ENCODE results near the gene EYS. TPM values are rescaled to one million over a fixed set of nuclear protein-coding genes. Genes with fewer than 3 reads are reported as not detected.

The EYS gene
- polyA plus RNA-seq, 1 experiment: not detected

- no peak for DNase-seq (ENCODE audit: low read depth, low spot score)
- TF ChIP-seq CTCF (IDR thresholded peaks at IDR 0.05; ENCODE audit: low read depth, low read length): no peak
- Histone ChIP-seq H3K9me3 (ENCODE audit: control insufficient read depth, insufficient read depth, low read length) (no peaks in the 10 kb centered on the region), H3K4me3 (ENCODE audit: low read depth, low read length) (no peak overlapping the region), H3K27me3 (ENCODE audit: control insufficient read depth, insufficient read depth, low read length) (no peaks in the 10 kb centered on the region), H3K27ac (ENCODE audit: low read depth, low read length) (no peak overlapping the region)
- ChIA-PET POLR2A (no interaction called here), CTCF (no interaction called here)
Measured at GRCh38 chr6:64729522-64729921, 977.5 kb downstream of the EYS start.

GRCh38 chr6:64727075-64727474 lies 980.0 kb downstream of the EYS start:
- Histone ChIP-seq H3K27ac (ENCODE audit: low read depth, low read length) (no peak overlapping the region), H3K9me3 (ENCODE audit: control insufficient read depth, insufficient read depth, low read length) (no peaks in the 10 kb centered on the region), H3K4me3 (ENCODE audit: low read depth, low read length) (no peak overlapping the region), H3K27me3 (ENCODE audit: control insufficient read depth, insufficient read depth, low read length) (no peaks in the 10 kb centered on the region)
- no peak for DNase-seq (ENCODE audit: low read depth, low spot score)
- no peak for TF ChIP-seq CTCF (IDR thresholded peaks at IDR 0.05; ENCODE audit: low read depth, low read length)
- POLR2A ChIA-PET: no interaction called here
- CTCF ChIA-PET: no interaction called here

- Histone ChIP-seq H3K27ac (ENCODE audit: low read depth, low read length) (no peak overlapping the region), H3K27me3 (ENCODE audit: control insufficient read depth, insufficient read depth, low read length) (no peaks in the 10 kb centered on the region), H3K9me3 (ENCODE audit: control insufficient read depth, insufficient read depth, low read length) (no peaks in the 10 kb centered on the region), H3K4me3 (ENCODE audit: low read depth, low read length) (no peak overlapping the region)
- DNase-seq (ENCODE audit: low read depth, low spot score): no peak
- ChIA-PET POLR2A (no interaction called here), CTCF (no interaction called here)
- TF ChIP-seq CTCF (IDR thresholded peaks at IDR 0.05; ENCODE audit: low read depth, low read length): no peak
Measured at GRCh38 chr6:64724091-64724490, 982.9 kb downstream of the EYS start.

GRCh38 chr6:64723327-64724058 lies 983.5 kb downstream of the EYS start:
- no peak for DNase-seq (ENCODE audit: low read depth, low spot score)
- POLR2A ChIA-PET: no interaction called here
- Histone ChIP-seq H3K27ac (ENCODE audit: low read depth, low read length) (no peak overlapping the region), H3K4me3 (ENCODE audit: low read depth, low read length) (no peak overlapping the region), H3K27me3 (ENCODE audit: control insufficient read depth, insufficient read depth, low read length) (no peaks in the 10 kb centered on the region), H3K9me3 (ENCODE audit: control insufficient read depth, insufficient read depth, low read length) (no peaks in the 10 kb centered on the region)
- TF ChIP-seq CTCF (IDR thresholded peaks at IDR 0.05; ENCODE audit: low read depth, low read length): no peak
- CTCF ChIA-PET: no interaction called here

- H3K9me3 ChIP-seq (ENCODE audit: control insufficient read depth, insufficient read depth, low read length): no peaks in the 10 kb centered on the region
- no peak overlapping the region for H3K4me3 ChIP-seq (ENCODE audit: low read depth, low read length)
- H3K27ac ChIP-seq (ENCODE audit: low read depth, low read length): no peak overlapping the region
- ChIA-PET CTCF (no interaction called here), POLR2A (no interaction called here)
- no peak for DNase-seq (ENCODE audit: low read depth, low spot score)
- H3K27me3 ChIP-seq (ENCODE audit: control insufficient read depth, insufficient read depth, low read length): no peaks in the 10 kb centered on the region
- no peak for TF ChIP-seq CTCF (IDR thresholded peaks at IDR 0.05; ENCODE audit: low read depth, low read length)
Measured at GRCh38 chr6:64721865-64722264, 985.2 kb downstream of the EYS start.

All from AG04450 (cell line).